Measurements from ENCODE around the gene PTGER1.
A peak's percentile ranks its signal among the peaks of the same experiment; 100 is the strongest.

The PTGER1 gene

GRCh38 chr19:14496029-14496833 is 21.1 kb upstream of the PTGER1 start, which contains the start of gene GIPC1:
Gene GIPC1, minus strand, starts transcription at chr19:14496127. Its CDS starts 13,151 bp downstream, at chr19:14482976.
- TF ChIP-seq JUND (IDR thresholded peaks at IDR 0.05; ENCODE audit: low read depth), result no peak
- peak; percentile 98 for DNase-seq (ENCODE audit: low read depth in 1 of 2, low spot score in 1 of 2)
- in situ Hi-C loops (cut with HindIII; ENCODE audit: low pct_unique_long_range_greater_than_20kb, low sequenced_read_pairs), result no loop called here

DNA sequence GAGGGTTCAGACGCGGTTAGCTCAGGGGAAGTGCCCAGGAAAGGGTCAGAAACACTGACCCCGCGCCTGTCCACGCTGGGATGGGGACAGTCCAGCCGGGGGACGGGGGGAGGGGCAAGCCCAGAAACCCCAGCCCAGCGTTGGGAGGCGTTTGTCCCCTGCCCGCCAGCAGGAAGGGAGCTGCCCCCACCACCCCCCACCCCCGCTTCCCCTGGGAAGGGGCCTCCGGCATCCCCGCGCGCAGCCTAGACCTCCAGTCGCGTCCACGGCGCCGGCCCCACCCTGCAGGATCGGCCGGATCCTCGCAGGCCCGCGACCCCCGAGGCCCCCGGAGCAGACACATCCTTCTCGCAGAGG is 20.5 kb upstream of the PTGER1 start:
- no peak for DNase-seq (ENCODE audit: low read depth in 1 of 2, low spot score in 1 of 2)
- in situ Hi-C loops (cut with HindIII; ENCODE audit: low pct_unique_long_range_greater_than_20kb, low sequenced_read_pairs), result no loop called here

GRCh38 chr19:14494910-14495671 is 19.9 kb upstream of the PTGER1 start:
- in situ Hi-C loops (cut with HindIII; ENCODE audit: low pct_unique_long_range_greater_than_20kb, low sequenced_read_pairs), result no loop called here
- TF ChIP-seq JUND (IDR thresholded peaks at IDR 0.05; ENCODE audit: low read depth), result no peak
- peak in 1 of 2 experiments; percentile 40 for DNase-seq (ENCODE audit: low read depth in 1 of 2, low spot score in 1 of 2)

More for the DNA sequence above, 20.5 kb upstream of the PTGER1 start:
- TF ChIP-seq JUND (IDR thresholded peaks at IDR 0.05; ENCODE audit: low read depth), result no peak

DNA sequence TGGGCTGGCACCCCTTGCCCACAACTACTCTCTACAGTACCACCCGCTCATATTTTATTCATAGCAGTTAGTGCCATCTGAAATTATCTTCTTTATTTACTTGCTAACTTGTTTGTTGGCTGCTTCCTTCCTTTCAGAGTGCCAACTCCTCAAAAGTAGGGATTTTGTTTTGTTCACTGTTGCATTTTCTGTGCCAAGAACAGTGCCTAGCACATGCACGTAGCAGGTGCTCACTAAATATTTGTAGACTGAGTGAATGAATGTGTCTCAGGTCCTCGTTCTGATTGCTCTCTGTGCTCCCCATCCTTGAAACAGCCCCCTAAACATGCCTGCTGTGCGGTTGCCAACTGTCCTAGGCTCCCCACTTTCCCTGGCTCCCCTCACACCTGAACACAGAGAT is 19.3 kb upstream of the PTGER1 start:
- TF ChIP-seq JUND (IDR thresholded peaks at IDR 0.05; ENCODE audit: low read depth), result no peak
- no peak for DNase-seq (ENCODE audit: low read depth in 1 of 2, low spot score in 1 of 2)
- in situ Hi-C loops (cut with HindIII; ENCODE audit: low pct_unique_long_range_greater_than_20kb, low sequenced_read_pairs), result no loop called here

DNA sequence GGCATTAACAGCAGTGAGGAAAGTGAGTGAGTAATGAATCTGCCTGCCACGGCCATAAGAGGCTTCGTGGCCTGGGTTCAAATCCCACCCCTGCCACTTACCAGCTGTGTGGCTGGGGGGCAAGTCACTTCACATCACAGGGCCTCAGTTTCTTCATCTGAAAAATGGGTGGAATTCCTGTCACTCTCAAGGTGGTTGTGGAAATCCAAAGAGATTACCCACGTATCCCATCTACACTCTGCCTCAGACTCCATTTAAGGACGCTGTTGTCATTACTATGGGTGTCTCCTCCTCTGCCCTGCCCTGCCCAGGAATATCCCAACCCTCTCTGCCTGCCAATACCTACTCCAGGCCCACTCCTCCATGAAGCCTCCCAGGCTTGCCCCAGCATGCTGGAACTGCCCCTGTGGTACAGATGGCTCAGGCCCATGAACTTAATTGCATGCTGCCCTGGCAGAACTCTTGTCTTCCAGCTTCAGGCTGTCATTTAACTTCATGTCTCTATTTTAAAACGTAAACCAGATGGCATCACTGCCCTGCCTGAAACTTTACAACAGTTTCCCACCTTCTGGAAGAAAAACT is 17.7 kb upstream of the PTGER1 start:
- DNase-seq (ENCODE audit: low read depth in 1 of 2, low spot score in 1 of 2), result no peak
- in situ Hi-C loops (cut with HindIII; ENCODE audit: low pct_unique_long_range_greater_than_20kb, low sequenced_read_pairs), result no loop called here
- no peak for TF ChIP-seq JUND (IDR thresholded peaks at IDR 0.05; ENCODE audit: low read depth)

- in situ Hi-C loops (cut with HindIII; ENCODE audit: low pct_unique_long_range_greater_than_20kb, low sequenced_read_pairs), result no loop called here
- no peak for TF ChIP-seq JUND (IDR thresholded peaks at IDR 0.05; ENCODE audit: low read depth)
- no peak for DNase-seq (ENCODE audit: low read depth in 1 of 2, low spot score in 1 of 2)
Observed at GRCh38 chr19:14487370-14488125, 12.4 kb upstream of the PTGER1 start.

GRCh38 chr19:14482172-14482941 is 7.2 kb upstream of the PTGER1 start:
- in situ Hi-C loops (cut with HindIII; ENCODE audit: low pct_unique_long_range_greater_than_20kb, low sequenced_read_pairs), result no loop called here
- TF ChIP-seq JUND (IDR thresholded peaks at IDR 0.05; ENCODE audit: low read depth), result no peak
- no peak for DNase-seq (ENCODE audit: low read depth in 1 of 2, low spot score in 1 of 2)

- no peak for DNase-seq (ENCODE audit: low read depth in 1 of 2, low spot score in 1 of 2)
- no peak for TF ChIP-seq JUND (IDR thresholded peaks at IDR 0.05; ENCODE audit: low read depth)
- in situ Hi-C loops (cut with HindIII; ENCODE audit: low pct_unique_long_range_greater_than_20kb, low sequenced_read_pairs), result no loop called here
Observed at GRCh38 chr19:14480700-14481079, 5.5 kb upstream of the PTGER1 start.

DNA sequence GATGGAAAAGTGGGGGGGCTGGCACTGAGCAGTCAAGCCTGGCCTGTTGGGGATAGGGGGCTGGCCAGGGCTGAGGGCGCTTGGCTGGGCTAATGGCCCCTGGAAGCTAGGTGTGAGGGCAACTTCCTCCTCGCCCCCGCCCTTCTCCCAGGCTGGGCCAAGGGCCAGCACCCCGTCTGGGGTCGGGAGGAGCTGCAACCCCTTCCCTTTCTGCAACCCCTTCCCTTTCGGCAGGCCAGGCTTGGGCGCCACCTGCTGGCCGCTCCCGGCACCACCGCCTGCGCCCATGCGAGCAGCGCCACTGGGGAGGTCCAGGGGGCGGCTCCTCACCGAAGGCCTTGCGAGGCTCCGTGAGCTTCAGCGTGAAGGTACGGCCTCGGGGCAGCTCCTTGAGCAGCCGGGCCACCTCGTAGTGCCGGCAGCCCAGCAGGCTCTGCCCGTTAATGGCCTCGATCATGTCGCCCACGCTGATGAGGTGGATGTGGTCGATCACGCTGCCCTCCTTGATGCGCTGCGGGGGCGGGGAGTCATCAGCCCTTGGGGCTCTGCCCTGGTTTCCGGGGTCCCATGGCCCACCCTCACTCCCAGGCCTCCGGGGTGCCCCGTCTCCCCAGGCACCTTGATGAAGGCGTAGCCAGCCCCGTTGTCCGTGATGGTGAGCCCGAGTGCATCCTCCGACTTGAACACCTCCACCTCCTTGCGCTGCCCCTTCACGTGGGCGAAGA is 5.0 kb upstream of the PTGER1 start:
- peak; percentile 32 to 61 for DNase-seq (ENCODE audit: low read depth in 1 of 2, low spot score in 1 of 2)
- in situ Hi-C loops (cut with HindIII; ENCODE audit: low pct_unique_long_range_greater_than_20kb, low sequenced_read_pairs), result no loop called here
- TF ChIP-seq JUND (IDR thresholded peaks at IDR 0.05; ENCODE audit: low read depth), result no peak

DNA sequence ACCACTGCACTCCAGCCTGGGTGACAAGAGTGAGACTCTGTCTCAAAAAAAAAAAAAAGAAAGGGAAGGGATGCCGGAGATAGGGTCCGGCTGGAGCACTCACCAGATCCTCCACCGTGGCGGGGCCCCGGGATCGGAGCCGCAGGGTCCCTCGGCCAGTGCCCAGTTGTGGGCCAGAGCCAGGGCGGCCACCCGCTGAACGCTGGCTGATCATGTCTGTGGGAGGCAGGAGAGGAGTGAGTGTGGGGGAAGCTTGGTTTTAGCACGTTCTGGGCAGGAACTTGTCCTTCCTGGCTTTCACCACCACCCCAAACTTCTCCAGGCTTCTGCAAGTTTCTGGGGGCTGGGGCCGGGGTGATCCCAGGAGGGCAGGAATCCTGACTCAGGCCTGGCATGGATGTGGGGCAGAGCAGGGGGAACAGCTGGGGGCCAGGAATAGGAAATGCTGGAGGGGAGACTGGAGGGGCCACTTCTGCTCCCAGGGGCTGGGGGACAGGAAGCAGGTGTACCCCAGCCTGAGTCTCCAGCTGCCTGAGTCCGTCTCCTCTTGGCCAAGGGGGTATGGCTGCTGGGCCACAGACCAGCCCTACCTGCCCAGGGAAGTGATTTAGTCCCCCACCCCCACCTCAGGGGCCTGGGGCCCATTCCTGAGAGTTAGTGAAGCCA is 4.3 kb upstream of the PTGER1 start:
- no peak for TF ChIP-seq JUND (IDR thresholded peaks at IDR 0.05; ENCODE audit: low read depth)
- DNase-seq (ENCODE audit: low read depth in 1 of 2, low spot score in 1 of 2), result no peak
- in situ Hi-C loops (cut with HindIII; ENCODE audit: low pct_unique_long_range_greater_than_20kb, low sequenced_read_pairs), result no loop called here

- in situ Hi-C loops (cut with HindIII; ENCODE audit: low pct_unique_long_range_greater_than_20kb, low sequenced_read_pairs), result no loop called here
- no peak for TF ChIP-seq JUND (IDR thresholded peaks at IDR 0.05; ENCODE audit: low read depth)
- DNase-seq (ENCODE audit: low read depth in 1 of 2, low spot score in 1 of 2), result no peak
Observed at GRCh38 chr19:14478113-14478545, 3.0 kb upstream of the PTGER1 start.
